ENCODE data around the gene JMJD4. TPM values are rescaled to one million over a fixed set of nuclear protein-coding genes. Genes with fewer than 3 reads are reported as not detected.

JMJD4 gene
- total and polyA plus RNA-seq, 2 of the 8 experiments (the other 6 are each of a cell fraction or from before 2014, with no cell fraction given) = 13.2 to 23.3 TPM

GRCh38 chr1:227768640-227769039 lies 33.5 kb upstream of the JMJD4 start:
- Histone ChIP-seq H3K56ac (replicated peaks; ENCODE audit: insufficient read length, low read depth, low read length) (no peak overlapping the region), H2BK20ac (ENCODE audit: low read length) (no peak overlapping the region), H3K23me2 (ENCODE audit: low read depth, low read length) (no peaks in the 10 kb centered on the region), H4K5ac (ENCODE audit: insufficient read length, low read depth, low read length) (no peak overlapping the region), H3K4me2 (ENCODE audit: insufficient read depth in 1 of 2, low read depth in 2 of 2, low read length in 2 of 2) (no peak overlapping the region), H3K36me3 (ENCODE audit: control insufficient read depth in 2 of 4, insufficient read depth in 4 of 4, low read length in 3 of 4) (peaks cover 6 to 24% (median 17%) of the 10 kb centered on the region in 4 experiments; a peak in 6 of 8 replicates), H2AFZ (ENCODE audit: low read length) (no peak overlapping the region), H3K9ac (replicated peaks in 1 of 4; ENCODE audit: extremely low read depth in 1 of 4, low read depth in 3 of 4, low read length in 3 of 4) (no peak overlapping the region), H4K20me1 (replicated peaks in 1 of 2; ENCODE audit: control insufficient read depth in 1 of 2, insufficient read depth in 2 of 2, low read length in 2 of 2) (peaks cover 3 to 20% of the 10 kb centered on the region in 2 experiments), H3K27me3 (replicated peaks in 1 of 4; ENCODE audit: control insufficient read depth in 3 of 4, extremely low read depth in 1 of 4, insufficient read depth in 3 of 4, low read length in 3 of 4) (no peaks in the 10 kb centered on the region), H2BK120ac (replicated peaks; ENCODE audit: low read depth, low read length) (no peak overlapping the region), H3K14ac (ENCODE audit: insufficient read length) (no peak overlapping the region), H3K18ac (ENCODE audit: extremely low read depth, low read length) (no peak overlapping the region), H4K91ac (replicated peaks; ENCODE audit: insufficient read length, low read length) (no peak overlapping the region), H4K8ac (ENCODE audit: extremely low read depth, insufficient read depth, low read length) (no peak overlapping the region), H3K79me2 (ENCODE audit: control insufficient read depth in 1 of 2, insufficient read depth in 2 of 2, low read length in 2 of 2) (0 out of 4 replicates have a peak, but pooled peaks cover 0 to 5% of the 10 kb centered on the region in 2 experiments), H2BK12ac (ENCODE audit: low read depth, low read length) (no peak overlapping the region), H2BK15ac (ENCODE audit: low read length) (no peak overlapping the region), H3K23ac (ENCODE audit: insufficient read length) (no peak overlapping the region), H3K27ac (ENCODE audit: low read depth, low read length) (no peak overlapping the region), H2BK5ac (ENCODE audit: low read depth, low read length) (no peak overlapping the region), H3K79me1 (ENCODE audit: low read depth, low read length) (peaks cover 5% of the 10 kb centered on the region; the same call in 1 of the 2 replicates), H2AK5ac (ENCODE audit: low read depth, low read length) (no peak overlapping the region), H3K4ac (replicated peaks; ENCODE audit: insufficient read length, low read depth, low read length) (no peak overlapping the region), H3K4me3 (ENCODE audit: extremely low read depth in 1 of 4, insufficient read depth in 2 of 4, low read depth in 3 of 4, low read length in 4 of 4) (no peak overlapping the region), H3K9me3 (ENCODE audit: insufficient read depth in 2 of 2, low read depth in 1 of 2, low read length in 1 of 2) (no peaks in the 10 kb centered on the region), H3K4me1 (replicated peaks in 1 of 4; ENCODE audit: control insufficient read depth in 3 of 4, insufficient read depth in 4 of 4, low read length in 3 of 4) (peaks cover 0 to 4% (median 0%) of the 10 kb centered on the region in 4 experiments; a peak in 2 of 7 replicates)
- no peak for DNase-seq (ENCODE audit: low read depth in 1 of 2, low spot score in 2 of 2)
- FAIRE-seq = no peak
- CTCF ChIA-PET (ENCODE audit: partially characterized antibody) = interaction anchor here (0.9 to 1.5 kb wide), 3 partner anchors 140 to 288 kb away, joined by 3 read pairs; partner anchors contain the start of gene WNT9A
- 93% methylated on average over 6 of the region's 6 CpGs; no CpG with 5 or more reads in 1 of the 2 experiments for WGBS, 2 experiments (ENCODE audit: extremely low coverage in 1 of 2, insufficient coverage in 1 of 2, insufficient read length in 1 of 2, insufficient replicate concordance in 2 of 2, low coverage in 1 of 2, low lambda C conversion rate in 2 of 2, missing lambda C conversion rate in 1 of 2)
- no peak for TF ChIP-seq CBX8 (IDR thresholded peaks at IDR 0.05; ENCODE audit: borderline replicate concordance, low read depth, low read length)
- no peak for TF ChIP-seq RXRA (IDR thresholded peaks at IDR 0.05; ENCODE audit: insufficient read depth, low read depth, low read length)
- TF ChIP-seq PHF8 (conservative IDR thresholded peaks at IDR 0.05; ENCODE audit: low read depth, low read length) = no peak
- TF ChIP-seq RAD21 (IDR thresholded peaks at IDR 0.05 in 1 of 2, conservative IDR thresholded peaks at IDR 0.05 in 1 of 2; ENCODE audit: low read depth in 2 of 2, low read length in 2 of 2) = no peak
- TF ChIP-seq FOSL1 (IDR thresholded peaks at IDR 0.05; ENCODE audit: insufficient read depth, low read depth, low read length) = no peak
- no peak for TF ChIP-seq EGR1 (IDR thresholded peaks at IDR 0.05; ENCODE audit: borderline replicate concordance, low read depth, low read length)
- no peak for TF ChIP-seq MAFK (IDR thresholded peaks at IDR 0.05; ENCODE audit: low read depth, low read length)
- TF ChIP-seq SIN3A (conservative IDR thresholded peaks at IDR 0.05 in 1 of 2, IDR thresholded peaks at IDR 0.05 in 1 of 2; ENCODE audit: low read depth in 1 of 2, low read length in 2 of 2) = no peak
- POLR2A ChIA-PET (ENCODE audit: partially characterized antibody) = no interaction called here

Data from H1 (cell line).